Activated naive CD4-positive, alpha-beta T cell treated with anti-CD3 and anti-CD28 coated beads for 36 hours (primary cell): ENCODE data around the gene TFAP2E. TPM values are rescaled to one million over a fixed set of nuclear protein-coding genes. Genes with fewer than 3 reads are reported as not detected.

Experiments
- CTCF ChIA-PET: fragments of 350-600 bp; sonication (Branson Sonifier 250); formaldehyde crosslinking; loops from one replicate; lab custom pipeline; 2021; ENCODE audit warnings: antibody characterized with exemption; lab: Charles Lee
- DNase-seq: peaks from one replicate; pipeline ENCODE4 v3.0.0-alpha.2; 2020
- H3K27ac Mint-ChIP-seq: one replicate; pipeline ENCODE4 v1.8.0; 2021; ENCODE audit warnings: mild to moderate bottlenecking, mixed read lengths
- H3K27me3 Mint-ChIP-seq: one replicate; pipeline ENCODE4 v1.8.0; 2021; ENCODE audit warnings: low read depth, mixed read lengths
- H3K36me3 Mint-ChIP-seq: one replicate; pipeline ENCODE4 v1.8.0; 2021; ENCODE audit warnings: low read depth, mixed read lengths
- H3K4me1 Mint-ChIP-seq: one replicate; pipeline ENCODE4 v1.8.0; 2021; ENCODE audit warnings: low read depth, mixed read lengths
- H3K4me3 Mint-ChIP-seq: one replicate; pipeline ENCODE4 v1.8.0; 2021; ENCODE audit warnings: mild to moderate bottlenecking, moderate library complexity, mixed read lengths
- H3K9me3 Mint-ChIP-seq: one replicate; pipeline ENCODE4 v1.8.0; 2021; ENCODE audit warnings: mixed read lengths
- intact Hi-C: fragments of 100-400 bp; cut with micrococcal nuclease; formaldehyde crosslinking; loops from one replicate; pipeline ENCODE4 v1.15.1; 2023
- total RNA-seq, 2 experiments: library from RNA; stranded (reverse); gene quantifications; one replicate each; pipeline ENCODE4 v1.2.3, GENCODE V29; 2021

Gene TFAP2E
- total RNA-seq, 2 experiments from 2014 or later, result 0.19 to 0.27 TPM

DNA sequence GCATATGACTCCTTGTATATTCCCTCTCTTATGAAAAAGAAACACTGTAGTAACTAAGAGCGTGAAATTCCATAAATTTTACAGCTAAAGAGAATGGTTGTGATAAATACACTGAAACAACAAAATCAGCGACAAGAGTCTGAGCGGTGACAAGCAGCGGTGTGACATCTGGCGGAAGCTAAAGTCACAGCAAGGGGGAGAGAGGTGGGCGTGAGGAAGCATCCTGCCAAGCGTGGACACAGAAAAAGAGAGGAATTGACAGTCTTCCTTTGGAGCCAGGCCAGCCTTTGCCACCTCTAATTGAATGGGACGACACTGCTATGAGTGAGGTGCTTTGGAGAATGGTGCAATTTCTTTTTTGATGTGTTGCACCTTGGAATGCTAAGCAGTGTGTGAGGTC, 42.3 kb downstream of the TFAP2E start:
- intact Hi-C loops, result no loop called here
- Mint-ChIP-seq H3K9me3 (no peaks in the 10 kb centered on the region), H3K4me1 (no peaks in the 10 kb centered on the region), H3K36me3 (peaks cover 13% of the 10 kb centered on the region), H3K27me3 (no peaks in the 10 kb centered on the region), H3K4me3 (no peak overlapping the region), H3K27ac (peak overlapping the region; percentile 0)
- no peak for DNase-seq
- CTCF ChIA-PET, result no interaction called here

DNA sequence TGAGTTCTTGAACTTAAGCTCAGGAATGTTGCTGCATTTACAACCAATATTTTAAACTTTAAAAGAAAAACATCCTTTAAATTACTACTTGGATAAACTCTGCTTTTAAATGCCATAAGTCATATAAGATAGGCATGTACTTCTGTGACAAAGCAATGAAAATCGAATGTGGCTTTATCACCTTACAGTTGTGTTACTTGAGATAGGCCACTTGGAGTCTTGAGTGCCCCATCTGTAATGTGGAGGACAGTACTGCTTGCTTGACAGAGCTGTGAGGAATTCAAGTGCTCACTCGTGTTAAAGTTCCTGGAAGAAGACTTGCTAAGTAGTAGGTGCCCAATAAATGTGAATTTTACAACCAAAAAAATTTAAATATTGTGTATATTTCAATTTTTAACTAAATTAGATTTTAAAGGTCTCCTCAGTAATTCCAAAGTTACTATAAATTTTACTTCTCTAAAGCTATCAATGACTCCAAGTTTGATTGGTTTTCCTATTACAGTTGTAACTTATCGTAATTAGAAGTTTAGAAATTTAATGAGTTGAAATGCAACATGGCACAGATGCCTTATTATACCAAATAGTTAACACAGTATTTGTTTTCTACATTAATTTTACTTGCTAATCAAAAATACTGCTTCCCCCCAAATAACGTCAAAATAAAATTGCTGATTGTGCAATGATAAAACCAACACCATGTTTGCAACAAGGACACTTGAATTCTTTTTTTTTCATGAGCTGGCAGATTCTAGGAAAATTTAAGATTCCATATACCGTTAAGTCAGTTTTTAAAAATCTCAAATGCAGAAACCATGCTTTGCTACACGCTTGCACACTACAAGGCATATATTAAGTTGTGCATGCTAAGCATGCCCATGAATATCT, 46.4 kb downstream of the TFAP2E start:
- Mint-ChIP-seq H3K27me3 (no peaks in the 10 kb centered on the region), H3K4me3 (no peak overlapping the region), H3K4me1 (no peaks in the 10 kb centered on the region), H3K9me3 (no peaks in the 10 kb centered on the region), H3K27ac (no peak overlapping the region), H3K36me3 (peaks cover 15% of the 10 kb centered on the region)
- CTCF ChIA-PET, result interaction anchor here (0.8 to 2.3 kb wide), 3 partner anchors 8 to 97 kb away, joined by 4 to 10 read pairs (median 5); no protein-coding TSS in a partner anchor
- DNase-seq, result no peak
- intact Hi-C loops, result no loop called here

DNA sequence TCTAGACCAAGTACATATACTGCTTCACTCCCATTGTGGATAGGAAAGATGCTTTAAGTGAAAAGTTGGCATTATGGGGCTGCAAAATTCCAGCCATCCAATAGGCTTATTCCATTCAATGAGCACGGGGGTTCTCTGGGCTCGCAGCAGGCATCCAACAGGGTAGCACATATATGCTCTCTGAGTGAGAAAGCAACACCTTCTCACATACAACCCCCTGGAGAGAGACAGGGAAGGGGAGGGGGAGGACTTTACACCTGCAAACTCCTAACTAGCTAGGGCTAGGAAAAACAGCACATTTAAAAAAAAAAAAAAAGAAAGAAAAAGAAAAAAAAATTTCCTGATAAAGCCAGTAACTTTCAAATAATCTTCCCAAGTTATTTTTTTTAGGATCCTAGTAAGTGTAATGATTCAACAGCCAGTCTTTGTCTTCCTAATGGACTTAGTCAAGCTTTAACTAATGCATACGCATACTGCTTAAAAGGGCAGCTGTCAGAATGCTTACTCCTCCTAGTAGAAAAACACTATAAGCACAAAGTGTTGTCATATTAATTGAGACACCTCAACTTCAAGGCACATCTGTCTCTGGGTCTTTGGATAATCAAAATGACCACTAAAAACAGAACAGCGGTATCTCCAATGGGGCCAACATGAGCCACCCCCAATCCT, 49.5 kb downstream of the TFAP2E start:
- Mint-ChIP-seq H3K9me3 (no peaks in the 10 kb centered on the region), H3K4me1 (no peaks in the 10 kb centered on the region), H3K27ac (no peak overlapping the region), H3K4me3 (no peak overlapping the region), H3K27me3 (no peaks in the 10 kb centered on the region), H3K36me3 (peaks cover 21% of the 10 kb centered on the region)
- intact Hi-C loops, result no loop called here
- CTCF ChIA-PET, result interaction anchor here (2.2 kb wide), 1 partner anchor 104 kb away, joined by 8 read pairs; no protein-coding TSS in a partner anchor
- no peak for DNase-seq

DNA sequence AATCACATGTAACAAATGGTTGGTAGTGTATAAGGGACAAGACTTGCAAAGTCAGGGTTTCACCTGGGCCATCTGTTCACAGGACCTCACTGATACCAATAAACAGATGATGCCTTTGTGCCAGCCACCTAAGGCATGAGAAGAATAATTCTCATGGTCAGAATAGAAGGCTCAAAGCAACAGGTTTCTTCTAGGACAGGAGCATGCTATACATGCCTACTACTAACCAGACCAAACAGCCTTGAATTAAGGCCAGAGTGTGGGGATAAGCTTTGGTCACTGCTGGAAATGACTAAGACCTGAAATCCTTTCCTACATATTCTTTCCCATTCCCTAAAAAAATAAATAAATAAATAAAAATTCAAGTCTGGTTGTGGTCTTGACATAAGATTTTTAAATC, 50.7 kb downstream of the TFAP2E start:
- H3K36me3 Mint-ChIP-seq, result peaks cover 21% of the 10 kb centered on the region
- DNase-seq, result no peak
- no peak overlapping the region for H3K27ac Mint-ChIP-seq
- no peaks in the 10 kb centered on the region for H3K27me3 Mint-ChIP-seq
- no peaks in the 10 kb centered on the region for H3K4me1 Mint-ChIP-seq
- no peaks in the 10 kb centered on the region for H3K9me3 Mint-ChIP-seq
- no peak overlapping the region for H3K4me3 Mint-ChIP-seq
- CTCF ChIA-PET, result interaction anchor here (2.2 kb wide), 1 partner anchor 103 kb away, joined by 8 read pairs; no protein-coding TSS in a partner anchor
- intact Hi-C loops, result no loop called here

DNA sequence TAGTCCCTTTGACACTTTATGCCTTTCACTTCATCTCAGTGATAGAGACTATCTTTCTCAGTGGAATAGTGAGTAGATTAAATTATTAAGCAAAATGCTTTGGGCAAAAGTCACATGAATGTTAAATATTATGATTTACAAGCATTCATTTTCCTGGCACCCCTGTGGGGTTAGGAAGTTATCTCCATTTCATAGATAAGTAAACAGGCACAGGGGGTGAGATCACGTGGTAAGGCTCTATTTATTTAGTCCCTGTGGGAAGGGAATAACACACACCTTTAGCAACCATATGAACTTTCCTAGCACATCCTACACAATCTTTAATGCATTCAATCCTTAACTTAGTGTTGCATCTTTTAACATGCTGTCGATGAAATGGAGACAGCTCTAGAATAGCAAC, 55.9 kb downstream of the TFAP2E start:
- intact Hi-C loops, result no loop called here

DNA sequence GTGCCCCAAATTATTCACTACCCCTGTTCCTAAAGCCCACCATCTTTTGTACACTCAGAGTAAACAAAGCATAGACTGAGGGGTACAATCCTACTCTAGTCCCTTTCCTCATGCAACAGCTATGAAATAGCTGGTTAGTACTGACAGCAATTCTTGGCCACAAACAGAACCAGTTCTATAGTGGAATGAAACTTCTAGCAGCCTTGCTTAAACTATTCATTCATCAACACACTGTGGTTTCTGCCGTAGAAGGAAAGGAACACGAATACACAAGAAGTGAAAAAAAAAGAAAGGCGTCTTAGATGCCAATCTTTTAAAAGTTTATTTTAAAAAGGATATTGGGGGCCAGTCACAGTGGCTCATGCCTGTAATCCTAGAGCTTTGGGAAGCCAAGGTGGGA, 58.3 kb downstream of the TFAP2E start:
- no peaks in the 10 kb centered on the region for H3K9me3 Mint-ChIP-seq
- CTCF ChIA-PET, result interaction anchor here (0.8 kb wide), 1 partner anchor 62 kb away, joined by 3 read pairs; no protein-coding TSS in a partner anchor
- no peak overlapping the region for H3K27ac Mint-ChIP-seq
- no peak overlapping the region for H3K4me3 Mint-ChIP-seq
- no peaks in the 10 kb centered on the region for H3K27me3 Mint-ChIP-seq
- no peak for DNase-seq
- H3K36me3 Mint-ChIP-seq, result peaks cover 44% of the 10 kb centered on the region
- peaks cover 3% of the 10 kb centered on the region for H3K4me1 Mint-ChIP-seq
- intact Hi-C loops, result no loop called here

More for the DNA sequence above, 55.9 kb downstream of the TFAP2E start:
- Mint-ChIP-seq H3K4me3 (no peak overlapping the region), H3K36me3 (peaks cover 37% of the 10 kb centered on the region), H3K27me3 (no peaks in the 10 kb centered on the region), H3K9me3 (no peaks in the 10 kb centered on the region), H3K4me1 (peaks cover 2% of the 10 kb centered on the region), H3K27ac (no peak overlapping the region)
- no peak for DNase-seq
- CTCF ChIA-PET, result interaction anchor here (0.6 to 0.9 kb wide), 2 partner anchors 8 to 144 kb away, joined by 3 to 7 read pairs; no protein-coding TSS in a partner anchor

DNA sequence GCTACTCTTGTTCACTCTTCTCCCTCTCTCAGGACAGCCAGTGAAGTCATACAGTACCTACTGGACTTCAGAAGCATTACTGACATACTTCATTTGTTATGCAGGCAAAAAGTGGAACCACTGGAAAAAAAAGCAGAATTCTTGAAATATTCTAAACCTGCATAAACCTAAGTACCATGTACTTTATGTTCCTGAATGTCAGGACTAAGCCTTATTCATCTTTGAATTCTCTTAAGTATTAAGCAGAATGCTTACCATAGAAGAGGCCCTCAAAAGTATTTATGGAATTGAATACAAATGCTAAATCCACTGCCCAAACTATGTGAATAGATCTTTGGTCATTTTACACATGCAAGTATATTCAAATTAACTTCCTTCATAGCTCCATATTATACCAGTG, 60.4 kb downstream of the TFAP2E start:
- H3K27ac Mint-ChIP-seq, result no peak overlapping the region
- no peak for DNase-seq
- CTCF ChIA-PET, result interaction anchor here (0.6 kb wide), 1 partner anchor 259 kb away, joined by 4 read pairs; no protein-coding TSS in a partner anchor
- no peaks in the 10 kb centered on the region for H3K9me3 Mint-ChIP-seq
- H3K27me3 Mint-ChIP-seq, result no peaks in the 10 kb centered on the region
- peaks cover 35% of the 10 kb centered on the region for H3K36me3 Mint-ChIP-seq
- intact Hi-C loops, result no loop called here
- no peak overlapping the region for H3K4me3 Mint-ChIP-seq
- H3K4me1 Mint-ChIP-seq, result peaks cover 17% of the 10 kb centered on the region

DNA sequence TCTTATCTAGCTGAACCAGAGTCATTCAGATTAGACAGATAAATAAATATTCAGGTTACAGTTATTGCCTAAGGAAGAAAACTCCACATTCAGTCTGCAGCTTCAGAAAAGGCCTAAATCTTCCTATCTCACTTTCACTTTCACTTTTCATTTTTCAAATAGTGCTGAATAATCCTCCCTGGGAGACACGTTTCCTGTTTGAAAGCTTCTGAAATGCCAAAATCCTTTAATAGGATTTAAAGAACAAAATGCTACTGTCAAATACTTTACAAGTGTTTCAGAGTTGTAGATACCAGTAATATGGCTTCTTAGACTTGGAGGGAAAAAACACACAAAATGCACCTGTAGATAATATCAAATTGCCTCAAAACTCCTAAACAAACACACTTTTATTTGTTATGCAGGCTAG, 64.3 kb downstream of the TFAP2E start:
- intact Hi-C loops, result loop anchor here (5.0 kb wide), 1 partner anchor 60 kb away; no protein-coding TSS in a partner anchor
- no peaks in the 10 kb centered on the region for H3K27me3 Mint-ChIP-seq
- peak overlapping the region; percentile 90 for H3K27ac Mint-ChIP-seq
- no peak for DNase-seq
- CTCF ChIA-PET, result interaction anchor here (0.6 to 1.3 kb wide), 3 partner anchors 9 to 146 kb away, joined by 3 to 7 read pairs (median 3); no protein-coding TSS in a partner anchor
- H3K36me3 Mint-ChIP-seq, result peaks cover 15% of the 10 kb centered on the region
- no peaks in the 10 kb centered on the region for H3K9me3 Mint-ChIP-seq
- peak overlapping the region; percentile 71 for H3K4me3 Mint-ChIP-seq
- H3K4me1 Mint-ChIP-seq, result peaks cover 31% of the 10 kb centered on the region

DNA sequence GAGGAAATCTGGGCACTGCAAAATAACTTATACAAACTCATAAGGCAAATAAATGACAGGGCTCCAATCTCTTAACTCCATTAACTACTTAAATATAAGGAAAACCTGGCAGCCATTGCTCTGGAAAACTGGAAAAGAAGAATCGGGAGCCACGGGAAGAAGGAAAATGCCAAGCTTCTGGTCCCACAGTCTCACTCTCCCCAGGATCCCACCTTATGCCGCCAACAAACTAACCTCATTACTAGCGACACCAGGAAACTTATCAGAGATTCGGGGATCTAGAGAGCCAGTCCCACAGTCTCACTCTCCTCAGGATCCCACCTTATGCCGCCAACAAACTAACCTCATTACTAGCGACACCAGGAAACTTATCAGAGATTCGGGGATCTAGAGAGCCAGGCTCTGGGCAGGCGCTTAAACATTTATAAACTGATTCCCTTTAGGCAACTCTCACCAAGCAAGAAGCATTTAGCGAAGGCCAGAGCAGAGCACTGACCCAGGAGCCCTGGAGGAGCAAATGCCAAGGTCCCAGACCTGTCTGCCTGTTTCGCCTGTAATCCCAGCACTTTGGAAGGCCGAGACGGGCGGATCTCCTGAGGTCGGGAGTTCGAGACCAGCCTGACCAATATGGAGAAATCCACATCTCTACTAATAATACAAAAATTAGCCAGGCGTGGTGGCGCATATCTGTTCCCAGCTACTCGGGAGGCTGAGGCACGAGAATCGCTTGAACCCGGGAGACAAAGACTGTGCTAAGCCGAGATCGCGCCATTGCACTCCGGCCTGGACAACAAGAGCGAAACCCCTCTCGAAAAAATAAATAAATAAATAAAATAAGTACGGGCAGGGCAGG, 67.5 kb downstream of the TFAP2E start:
- H3K36me3 Mint-ChIP-seq, result peaks cover 11% of the 10 kb centered on the region
- no peak for DNase-seq
- peak overlapping the region; percentile 100 for H3K4me3 Mint-ChIP-seq
- intact Hi-C loops, result loop anchor here (1.0 to 5.0 kb wide), 4 partner anchors 78 to 188 kb away; partner anchors contain the start of genes C1orf216, KIAA0319L and NCDN
- H3K27me3 Mint-ChIP-seq, result peaks cover 5% of the 10 kb centered on the region
- H3K27ac Mint-ChIP-seq, result peak overlapping the region; percentile 99
- H3K4me1 Mint-ChIP-seq, result peaks cover 31% of the 10 kb centered on the region
- H3K9me3 Mint-ChIP-seq, result no peaks in the 10 kb centered on the region
- CTCF ChIA-PET, result interaction anchor here (0.7 kb wide), 1 partner anchor 10 kb away, joined by 3 read pairs; no protein-coding TSS in a partner anchor

DNA sequence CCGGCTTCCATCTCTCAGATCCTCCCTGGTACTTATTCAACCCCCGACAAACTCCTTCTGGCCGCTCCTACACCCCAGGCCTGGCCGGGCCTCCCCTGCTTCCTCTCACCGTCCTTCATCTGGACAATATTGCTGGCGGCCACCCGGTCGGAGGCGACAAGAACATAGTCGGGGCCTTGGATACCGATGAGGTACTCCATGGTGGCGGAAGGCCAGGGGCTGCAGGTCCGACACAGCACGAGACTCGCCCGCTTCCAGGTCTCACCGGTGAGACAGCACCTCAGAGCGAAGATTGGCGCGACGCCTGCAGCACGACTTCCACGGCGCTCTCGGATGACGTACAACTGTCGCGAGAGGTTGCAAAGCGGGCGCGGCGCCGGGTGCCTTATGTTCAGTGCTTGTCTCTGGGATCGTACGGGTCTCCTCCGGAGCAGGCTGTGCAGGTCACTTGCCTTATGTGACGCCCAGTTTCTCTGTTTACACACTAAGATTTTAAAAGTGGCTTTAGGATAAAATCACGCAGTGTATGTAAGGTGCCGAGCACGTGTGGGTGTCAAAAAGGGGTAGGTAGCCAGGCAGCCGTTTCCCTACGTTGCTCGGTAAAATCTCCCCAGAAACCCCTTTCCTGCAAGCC, 68.2 kb downstream of the TFAP2E start, which contains the start of gene PSMB2:
PSMB2 (minus strand) TSS at position 294 of the 634 bp plus-strand sequence; CDS start at position 200, 94 bp downstream.
- CTCF ChIA-PET, result no interaction called here
- H3K9me3 Mint-ChIP-seq, result no peaks in the 10 kb centered on the region
- intact Hi-C loops, result loop anchor here (1.0 to 5.0 kb wide), 4 partner anchors 77 to 189 kb away; partner anchors contain the start of genes C1orf216, KIAA0319L and NCDN

DNA sequence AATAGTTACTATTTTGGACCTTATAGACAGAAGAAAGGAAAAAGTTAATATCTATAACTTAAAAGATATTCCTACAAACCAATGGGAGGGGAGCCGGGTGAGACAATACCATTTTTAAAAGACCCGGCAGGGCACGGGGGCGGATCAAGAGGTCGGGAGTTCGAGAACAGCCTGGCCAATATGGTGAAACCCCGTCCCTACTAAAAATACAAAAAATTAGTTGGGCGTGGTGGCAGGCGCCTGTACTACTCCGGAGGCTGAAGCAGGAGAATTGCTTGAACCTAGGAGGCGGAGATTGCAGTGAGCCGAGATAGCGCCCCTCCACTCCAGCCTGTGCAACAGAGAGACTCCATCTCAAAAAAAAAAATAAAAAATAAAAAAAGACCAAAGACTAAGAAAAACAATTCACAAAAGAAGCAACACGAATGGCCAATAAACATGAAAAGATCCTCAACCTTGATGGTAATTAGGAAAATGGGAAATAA, 69.4 kb downstream of the TFAP2E start:
- intact Hi-C loops, result loop anchor here (5.0 kb wide), 2 partner anchors 85 to 190 kb away; partner anchors contain the start of genes KIAA0319L and NCDN
- Mint-ChIP-seq H3K36me3 (peaks cover 6% of the 10 kb centered on the region), H3K4me3 (peak overlapping the region; percentile 100), H3K27ac (no peak overlapping the region), H3K27me3 (peaks cover 5% of the 10 kb centered on the region), H3K4me1 (peaks cover 25% of the 10 kb centered on the region), H3K9me3 (no peaks in the 10 kb centered on the region)
- DNase-seq, result peak; percentile 16
- CTCF ChIA-PET, result no interaction called here

More for the DNA sequence above, 68.2 kb downstream of the TFAP2E start, which contains the start of gene PSMB2:
- H3K27ac Mint-ChIP-seq, result peak within 1 kb of the TSS; percentile 99
- H3K36me3 Mint-ChIP-seq, result peaks cover 6% of the 10 kb centered on the region
- peak; percentile 98 for DNase-seq
- peaks cover 30% of the 10 kb centered on the region for H3K4me1 Mint-ChIP-seq
- peaks cover 5% of the 10 kb centered on the region for H3K27me3 Mint-ChIP-seq
- H3K4me3 Mint-ChIP-seq, result peak within 1 kb of the TSS; percentile 100
